Neural cell (in vitro differentiated cells): ENCODE measurements around the gene PXDN. TPM values are rescaled to one million over a fixed set of nuclear protein-coding genes. Genes with fewer than 3 reads are reported as not detected.

ENCODE experiments used
- H2AFZ ChIP-seq: fragments of 200-600, 300-800 bp; sonication (generic), shearing (Covaris generic); 2 replicates; pipeline ENCODE4 v1.6.0; 2014; ENCODE audit warnings: low read depth, mild to moderate bottlenecking, antibody characterized with exemption, low read length, moderate library complexity
- H3F3A ChIP-seq: fragments of 200-600 bp; shearing (Covaris generic); 2 replicates; pipeline ENCODE4 v1.6.1; 2016; ENCODE audit warnings: mild to moderate bottlenecking, moderate library complexity, mixed read lengths, antibody characterized with exemption, low read length; ENCODE audit not compliant: insufficient read depth, poor library complexity, severe bottlenecking
- H3K27ac ChIP-seq: fragments of 200-600, 300-800 bp; sonication (generic), shearing (Covaris generic); 2 replicates; pipeline ENCODE4 v1.5.1; 2014; ENCODE audit warnings: mild to moderate bottlenecking, low read length, moderate library complexity
- H3K27me3 ChIP-seq: fragments of 300-800, 200-600 bp; sonication (generic), shearing (Covaris generic); 2 replicates; pipeline ENCODE4 v1.6.0; 2014; ENCODE audit warnings: mild to moderate bottlenecking, low read depth, low read length, moderate library complexity; ENCODE audit not compliant: insufficient read depth
- H3K36me3 ChIP-seq: fragments of 300-800, 200-600 bp; sonication (generic), shearing (Covaris generic); 2 replicates; pipeline ENCODE4 v1.5.1; 2014; ENCODE audit warnings: mild to moderate bottlenecking, antibody characterized with exemption, low read length, moderate library complexity; ENCODE audit not compliant: insufficient read depth
- H3K4me2 ChIP-seq: fragments of 300-800, 200-600 bp; sonication (generic), shearing (Covaris generic); 2 replicates; pipeline ENCODE4 v1.6.0; 2014; ENCODE audit warnings: mild to moderate bottlenecking, low read length
- H3K4me3 ChIP-seq: fragments of 300-800, 200-600 bp; sonication (generic), shearing (Covaris generic); 2 replicates; pipeline ENCODE4 v1.5.1; 2014; ENCODE audit warnings: mild to moderate bottlenecking, low read length, moderate library complexity
- H3K79me2 ChIP-seq: fragments of 200-600 bp; shearing (Covaris generic); replicated peaks from 2 replicates; pipeline ENCODE4 v1.6.0; 2014; ENCODE audit warnings: mild to moderate bottlenecking, low read length, moderate library complexity; ENCODE audit not compliant: insufficient read depth
- H3K9ac ChIP-seq: fragments of 300-800, 200-600 bp; sonication (generic), shearing (Covaris generic); 2 replicates; pipeline ENCODE4 v1.6.1; 2016; ENCODE audit warnings: mild to moderate bottlenecking, low read length, mixed read lengths
- H3K9me2 ChIP-seq: fragments of 200-600 bp; shearing (Covaris generic); 2 replicates; pipeline ENCODE4 v1.6.1; 2016; ENCODE audit warnings: mild to moderate bottlenecking, low read length, mixed read lengths; ENCODE audit not compliant: insufficient read depth
- H3K9me3 ChIP-seq: fragments of 200-600, 300-800 bp; sonication (generic), shearing (Covaris generic); 2 replicates; pipeline ENCODE4 v1.6.1; 2016; ENCODE audit warnings: mild to moderate bottlenecking, mixed run types, low read length, moderate library complexity, mixed read lengths
- H4K20me1 ChIP-seq: fragments of 200-600 bp; shearing (Covaris generic); 2 replicates; pipeline ENCODE4 v1.6.1; 2016; ENCODE audit warnings: mild to moderate bottlenecking, mixed run types; ENCODE audit not compliant: insufficient read depth
- EP300 ChIP-seq: fragments of 450-650 bp; conservative IDR thresholded peaks from 2 replicates; pipeline ENCODE4 v1.6.1; 2014; ENCODE audit warnings: antibody characterized with exemption, mild to moderate bottlenecking, moderate library complexity; ENCODE audit not compliant: poor library complexity, severe bottlenecking
- EZH2 ChIP-seq: fragments of 200-600, 300-800 bp; shearing (Covaris generic), sonication (generic); IDR thresholded peaks from 2 replicates; pipeline ENCODE4 v1.6.1; 2014; ENCODE audit warnings: antibody characterized with exemption, low read length, borderline replicate concordance, mild to moderate bottlenecking; ENCODE audit not compliant: insufficient read depth, poor library complexity, severe bottlenecking
- MXI1 ChIP-seq: fragments of 450-650 bp; conservative IDR thresholded peaks from 2 replicates; pipeline ENCODE4 v1.6.1; 2014; ENCODE audit warnings: antibody characterized with exemption, mild to moderate bottlenecking; ENCODE audit not compliant: poor library complexity, severe bottlenecking
- POLR2AphosphoS5 ChIP-seq: IDR thresholded peaks from 2 replicates; pipeline ENCODE4 v1.6.1; 2012
- RAD21 ChIP-seq: fragments of 450-650 bp; conservative IDR thresholded peaks from 2 replicates; pipeline ENCODE4 v1.6.1; 2014; ENCODE audit warnings: antibody characterized with exemption, mild to moderate bottlenecking, moderate library complexity
- SMC3 ChIP-seq: fragments of 450-650 bp; conservative IDR thresholded peaks from 2 replicates; pipeline ENCODE4 v1.6.1; 2014; ENCODE audit warnings: antibody characterized with exemption, mild to moderate bottlenecking, moderate library complexity; ENCODE audit not compliant: poor library complexity
- TAF1 ChIP-seq: IDR thresholded peaks from 2 replicates; pipeline ENCODE4 v1.6.1; 2012; ENCODE audit warnings: low read depth
- polyA plus RNA-seq: library from polyadenylated mRNA; depleted of rRNA; stranded (reverse); fragments of >200 nt; gene quantifications from 2 replicates; pipeline ENCODE4 v1.2.3, GENCODE V29; 2014
- TF ChIP-seq, protein P1 (sequence below): fragments of 450-650 bp; IDR thresholded peaks from 2 replicates; pipeline ENCODE4 v1.5.1; 2014; ENCODE audit warnings: antibody characterized with exemption, mild to moderate bottlenecking, moderate library complexity; ENCODE audit not compliant: poor library complexity, severe bottlenecking
- TF ChIP-seq, protein P2 (sequence below): IDR thresholded peaks from 2 replicates; pipeline ENCODE4 v1.6.1; 2012; ENCODE audit warnings: borderline replicate concordance

PXDN gene
- polyA plus RNA-seq, 1 donor from 2014 or later = 181 TPM

DNA sequence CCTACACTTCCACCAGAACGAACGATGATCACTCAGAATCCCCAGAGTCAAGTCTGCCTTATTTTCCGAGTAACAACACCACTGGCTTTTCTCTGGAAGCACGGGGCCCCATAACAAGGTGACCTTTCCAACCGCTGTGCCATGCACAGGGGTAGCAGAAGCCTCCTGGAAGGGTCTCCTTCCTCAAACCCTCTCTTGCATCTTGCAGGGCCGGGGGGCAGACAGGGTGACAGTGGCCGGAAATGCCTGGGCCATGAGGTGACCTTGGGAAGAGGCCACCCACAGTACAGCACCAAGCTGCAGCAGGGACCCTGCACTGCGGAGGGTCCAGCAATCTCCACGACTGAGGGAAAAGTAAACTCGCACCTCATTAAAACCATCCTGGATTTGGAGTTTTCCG lies 108.5 kb downstream of the PXDN start:
- no peaks in the 10 kb centered on the region for H3K9me3 ChIP-seq
- peaks cover 10% of the 10 kb centered on the region for H3K36me3 ChIP-seq
- H3F3A ChIP-seq = no peaks in the 10 kb centered on the region
- no peak overlapping the region for H3K27ac ChIP-seq
- no peaks in the 10 kb centered on the region for H3K27me3 ChIP-seq
- H3K4me3 ChIP-seq = no peak overlapping the region
- H2AFZ ChIP-seq = no peak overlapping the region
- H3K79me2 ChIP-seq = no peaks in the 10 kb centered on the region
- TF ChIP-seq POLR2AphosphoS5 = no peak
- TF ChIP-seq, protein P1, sequence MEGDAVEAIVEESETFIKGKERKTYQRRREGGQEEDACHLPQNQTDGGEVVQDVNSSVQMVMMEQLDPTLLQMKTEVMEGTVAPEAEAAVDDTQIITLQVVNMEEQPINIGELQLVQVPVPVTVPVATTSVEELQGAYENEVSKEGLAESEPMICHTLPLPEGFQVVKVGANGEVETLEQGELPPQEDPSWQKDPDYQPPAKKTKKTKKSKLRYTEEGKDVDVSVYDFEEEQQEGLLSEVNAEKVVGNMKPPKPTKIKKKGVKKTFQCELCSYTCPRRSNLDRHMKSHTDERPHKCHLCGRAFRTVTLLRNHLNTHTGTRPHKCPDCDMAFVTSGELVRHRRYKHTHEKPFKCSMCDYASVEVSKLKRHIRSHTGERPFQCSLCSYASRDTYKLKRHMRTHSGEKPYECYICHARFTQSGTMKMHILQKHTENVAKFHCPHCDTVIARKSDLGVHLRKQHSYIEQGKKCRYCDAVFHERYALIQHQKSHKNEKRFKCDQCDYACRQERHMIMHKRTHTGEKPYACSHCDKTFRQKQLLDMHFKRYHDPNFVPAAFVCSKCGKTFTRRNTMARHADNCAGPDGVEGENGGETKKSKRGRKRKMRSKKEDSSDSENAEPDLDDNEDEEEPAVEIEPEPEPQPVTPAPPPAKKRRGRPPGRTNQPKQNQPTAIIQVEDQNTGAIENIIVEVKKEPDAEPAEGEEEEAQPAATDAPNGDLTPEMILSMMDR = no peak
- no peak for TF ChIP-seq MXI1
- TF ChIP-seq SMC3 = no peak
- no peak for TF ChIP-seq RAD21
- no peak for TF ChIP-seq EZH2
- TF ChIP-seq EP300 = no peak
- TF ChIP-seq TAF1 = no peak
- no peak overlapping the region for H3K9ac ChIP-seq
- H3K4me2 ChIP-seq = no peak overlapping the region
- no peaks in the 10 kb centered on the region for H3K9me2 ChIP-seq
- H4K20me1 ChIP-seq = no peaks in the 10 kb centered on the region

DNA sequence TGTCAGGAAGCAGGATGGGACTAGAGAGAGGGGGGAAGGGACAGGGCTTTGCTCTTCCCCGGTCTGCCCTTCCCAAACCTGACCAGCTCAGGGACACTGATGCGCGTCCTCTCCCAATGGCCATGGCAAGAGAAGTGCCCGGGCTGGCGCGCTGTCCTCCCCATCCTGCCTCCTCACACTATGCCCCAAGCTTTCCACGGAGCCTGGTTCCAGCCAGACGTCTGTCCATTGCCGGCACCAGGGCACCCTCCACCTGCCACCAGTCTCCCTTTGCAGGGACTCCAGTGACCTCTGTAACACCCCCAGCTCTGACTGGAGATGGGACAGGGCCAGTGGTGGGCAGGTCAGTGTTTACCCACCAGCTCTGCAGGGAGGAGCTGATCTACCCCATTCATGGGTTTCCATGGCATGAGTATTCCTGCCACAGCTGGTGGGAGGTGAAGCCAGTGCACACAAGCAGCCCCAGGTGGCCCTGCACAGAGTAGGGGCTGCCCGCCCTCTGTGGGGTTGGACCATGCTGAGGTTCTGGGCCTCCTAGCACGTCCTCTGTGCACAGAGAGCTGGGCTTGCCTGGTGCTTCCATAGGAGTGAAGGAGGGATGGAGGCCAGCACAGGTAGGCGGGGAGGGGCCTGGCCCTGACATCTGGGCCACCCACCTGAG lies 109.5 kb downstream of the PXDN start:
- Histone ChIP-seq H3K9me2 (no peaks in the 10 kb centered on the region), H3K4me3 (no peak overlapping the region), H3K79me2 (no peaks in the 10 kb centered on the region), H3K36me3 (peaks cover 10% of the 10 kb centered on the region), H3K9ac (no peak overlapping the region), H3K4me2 (no peak overlapping the region), H3K9me3 (no peaks in the 10 kb centered on the region), H3K27me3 (no peaks in the 10 kb centered on the region), H4K20me1 (no peaks in the 10 kb centered on the region), H3K27ac (no peak overlapping the region), H3F3A (no peaks in the 10 kb centered on the region), H2AFZ (no peak overlapping the region)
- TF ChIP-seq MXI1 (no peak), POLR2AphosphoS5 (no peak), TAF1 (no peak), SMC3 (no peak), EP300 (no peak)
- TF ChIP-seq, protein P2, sequence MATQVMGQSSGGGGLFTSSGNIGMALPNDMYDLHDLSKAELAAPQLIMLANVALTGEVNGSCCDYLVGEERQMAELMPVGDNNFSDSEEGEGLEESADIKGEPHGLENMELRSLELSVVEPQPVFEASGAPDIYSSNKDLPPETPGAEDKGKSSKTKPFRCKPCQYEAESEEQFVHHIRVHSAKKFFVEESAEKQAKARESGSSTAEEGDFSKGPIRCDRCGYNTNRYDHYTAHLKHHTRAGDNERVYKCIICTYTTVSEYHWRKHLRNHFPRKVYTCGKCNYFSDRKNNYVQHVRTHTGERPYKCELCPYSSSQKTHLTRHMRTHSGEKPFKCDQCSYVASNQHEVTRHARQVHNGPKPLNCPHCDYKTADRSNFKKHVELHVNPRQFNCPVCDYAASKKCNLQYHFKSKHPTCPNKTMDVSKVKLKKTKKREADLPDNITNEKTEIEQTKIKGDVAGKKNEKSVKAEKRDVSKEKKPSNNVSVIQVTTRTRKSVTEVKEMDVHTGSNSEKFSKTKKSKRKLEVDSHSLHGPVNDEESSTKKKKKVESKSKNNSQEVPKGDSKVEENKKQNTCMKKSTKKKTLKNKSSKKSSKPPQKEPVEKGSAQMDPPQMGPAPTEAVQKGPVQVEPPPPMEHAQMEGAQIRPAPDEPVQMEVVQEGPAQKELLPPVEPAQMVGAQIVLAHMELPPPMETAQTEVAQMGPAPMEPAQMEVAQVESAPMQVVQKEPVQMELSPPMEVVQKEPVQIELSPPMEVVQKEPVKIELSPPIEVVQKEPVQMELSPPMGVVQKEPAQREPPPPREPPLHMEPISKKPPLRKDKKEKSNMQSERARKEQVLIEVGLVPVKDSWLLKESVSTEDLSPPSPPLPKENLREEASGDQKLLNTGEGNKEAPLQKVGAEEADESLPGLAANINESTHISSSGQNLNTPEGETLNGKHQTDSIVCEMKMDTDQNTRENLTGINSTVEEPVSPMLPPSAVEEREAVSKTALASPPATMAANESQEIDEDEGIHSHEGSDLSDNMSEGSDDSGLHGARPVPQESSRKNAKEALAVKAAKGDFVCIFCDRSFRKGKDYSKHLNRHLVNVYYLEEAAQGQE = no peak
- TF ChIP-seq, protein P1 = no peak
